ENCODE results near the gene ARL14EPL.

ARL14EPL gene

DNA sequence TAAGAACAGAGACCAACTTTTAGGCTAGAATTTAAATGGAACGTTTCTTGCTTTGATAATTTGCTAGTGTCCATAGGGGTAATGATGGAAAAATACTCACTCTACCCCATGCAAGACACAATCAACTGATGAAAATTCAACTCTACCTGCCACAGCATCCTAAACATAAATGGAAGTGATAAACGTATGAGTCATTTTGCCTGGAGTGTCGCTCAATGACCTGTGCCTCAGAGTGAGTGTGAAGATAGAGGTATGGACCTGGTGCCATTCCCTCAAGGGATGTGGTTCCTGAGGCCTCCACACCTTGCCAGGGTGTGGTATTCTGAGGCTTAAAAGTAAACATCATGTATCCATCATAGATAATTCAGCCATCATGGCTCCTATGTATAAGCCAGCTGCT, 14.0 kb downstream of the ARL14EPL start:
- no peak overlapping the region for H3K4me2 ChIP-seq (ENCODE audit: low read depth, low read length, poor library complexity, severe bottlenecking)
- H3K27me3 ChIP-seq (ENCODE audit: low read length), result no peaks in the 10 kb centered on the region

GRCh38 chr5:116046823-116047222, 14.6 kb downstream of the ARL14EPL start:
- Histone ChIP-seq H3K36me3 (ENCODE audit: low read length) (no peaks in the 10 kb centered on the region), H2AFZ (ENCODE audit: low read depth, low read length, severe bottlenecking) (no peak overlapping the region), H3K4me2 (ENCODE audit: low read depth, low read length, poor library complexity, severe bottlenecking) (no peak overlapping the region), H3K9me3 (ENCODE audit: insufficient read depth, low read length) (no peaks in the 10 kb centered on the region), H3F3A (ENCODE audit: insufficient read depth) (no peaks in the 10 kb centered on the region), H3K79me2 (ENCODE audit: insufficient read depth, low read length) (no peaks in the 10 kb centered on the region), H3K4me3 (ENCODE audit: insufficient read depth, low read length, poor library complexity, severe bottlenecking) (no peak overlapping the region), H3K27me3 (ENCODE audit: low read length) (no peaks in the 10 kb centered on the region), H4K20me1 (ENCODE audit: low read depth, low read length) (no peaks in the 10 kb centered on the region), H3K9ac (ENCODE audit: low read length) (no peak overlapping the region), H3K9me2 (replicated peaks; ENCODE audit: insufficient read depth, low read length) (no peaks in the 10 kb centered on the region), H3K27ac (ENCODE audit: low read depth, low read length) (no peak overlapping the region)
- no peak for TF ChIP-seq EZH2phosphoT487 (conservative IDR thresholded peaks at IDR 0.05; ENCODE audit: low read length)

More for the DNA sequence above, 14.0 kb downstream of the ARL14EPL start:
- Histone ChIP-seq H3F3A (ENCODE audit: insufficient read depth) (no peaks in the 10 kb centered on the region), H3K9ac (ENCODE audit: low read length) (no peak overlapping the region), H2AFZ (ENCODE audit: low read depth, low read length, severe bottlenecking) (no peak overlapping the region), H4K20me1 (ENCODE audit: low read depth, low read length) (no peaks in the 10 kb centered on the region), H3K9me3 (ENCODE audit: insufficient read depth, low read length) (no peaks in the 10 kb centered on the region), H3K79me2 (ENCODE audit: insufficient read depth, low read length) (no peaks in the 10 kb centered on the region), H3K36me3 (ENCODE audit: low read length) (no peaks in the 10 kb centered on the region), H3K9me2 (replicated peaks; ENCODE audit: insufficient read depth, low read length) (no peaks in the 10 kb centered on the region), H3K4me3 (ENCODE audit: insufficient read depth, low read length, poor library complexity, severe bottlenecking) (no peak overlapping the region), H3K27ac (ENCODE audit: low read depth, low read length) (no peak overlapping the region)
- TF ChIP-seq, protein P1, sequence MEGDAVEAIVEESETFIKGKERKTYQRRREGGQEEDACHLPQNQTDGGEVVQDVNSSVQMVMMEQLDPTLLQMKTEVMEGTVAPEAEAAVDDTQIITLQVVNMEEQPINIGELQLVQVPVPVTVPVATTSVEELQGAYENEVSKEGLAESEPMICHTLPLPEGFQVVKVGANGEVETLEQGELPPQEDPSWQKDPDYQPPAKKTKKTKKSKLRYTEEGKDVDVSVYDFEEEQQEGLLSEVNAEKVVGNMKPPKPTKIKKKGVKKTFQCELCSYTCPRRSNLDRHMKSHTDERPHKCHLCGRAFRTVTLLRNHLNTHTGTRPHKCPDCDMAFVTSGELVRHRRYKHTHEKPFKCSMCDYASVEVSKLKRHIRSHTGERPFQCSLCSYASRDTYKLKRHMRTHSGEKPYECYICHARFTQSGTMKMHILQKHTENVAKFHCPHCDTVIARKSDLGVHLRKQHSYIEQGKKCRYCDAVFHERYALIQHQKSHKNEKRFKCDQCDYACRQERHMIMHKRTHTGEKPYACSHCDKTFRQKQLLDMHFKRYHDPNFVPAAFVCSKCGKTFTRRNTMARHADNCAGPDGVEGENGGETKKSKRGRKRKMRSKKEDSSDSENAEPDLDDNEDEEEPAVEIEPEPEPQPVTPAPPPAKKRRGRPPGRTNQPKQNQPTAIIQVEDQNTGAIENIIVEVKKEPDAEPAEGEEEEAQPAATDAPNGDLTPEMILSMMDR (IDR thresholded peaks at IDR 0.05; ENCODE audit: insufficient read depth, low read length, poor library complexity, severe bottlenecking), result no peak
- no peak for TF ChIP-seq EZH2phosphoT487 (conservative IDR thresholded peaks at IDR 0.05; ENCODE audit: low read length)

- H3K36me3 ChIP-seq (ENCODE audit: low read length), result no peaks in the 10 kb centered on the region
- no peak overlapping the region for H2AFZ ChIP-seq (ENCODE audit: low read depth, low read length, severe bottlenecking)
- no peaks in the 10 kb centered on the region for H4K20me1 ChIP-seq (ENCODE audit: low read depth, low read length)
- H3K27me3 ChIP-seq (ENCODE audit: low read length), result no peaks in the 10 kb centered on the region
- H3K4me3 ChIP-seq (ENCODE audit: insufficient read depth, low read length, poor library complexity, severe bottlenecking), result no peak overlapping the region
- no peak overlapping the region for H3K27ac ChIP-seq (ENCODE audit: low read depth, low read length)
- no peak overlapping the region for H3K4me2 ChIP-seq (ENCODE audit: low read depth, low read length, poor library complexity, severe bottlenecking)
- no peaks in the 10 kb centered on the region for H3K79me2 ChIP-seq (ENCODE audit: insufficient read depth, low read length)
- H3F3A ChIP-seq (ENCODE audit: insufficient read depth), result no peaks in the 10 kb centered on the region
- H3K9ac ChIP-seq (ENCODE audit: low read length), result no peak overlapping the region
- H3K9me3 ChIP-seq (ENCODE audit: insufficient read depth, low read length), result no peaks in the 10 kb centered on the region
- no peaks in the 10 kb centered on the region for H3K9me2 ChIP-seq (replicated peaks; ENCODE audit: insufficient read depth, low read length)
- no peak for TF ChIP-seq EZH2phosphoT487 (conservative IDR thresholded peaks at IDR 0.05; ENCODE audit: low read length)
Measured at GRCh38 chr5:116058346-116058936, 26.2 kb downstream of the ARL14EPL start.

DNA sequence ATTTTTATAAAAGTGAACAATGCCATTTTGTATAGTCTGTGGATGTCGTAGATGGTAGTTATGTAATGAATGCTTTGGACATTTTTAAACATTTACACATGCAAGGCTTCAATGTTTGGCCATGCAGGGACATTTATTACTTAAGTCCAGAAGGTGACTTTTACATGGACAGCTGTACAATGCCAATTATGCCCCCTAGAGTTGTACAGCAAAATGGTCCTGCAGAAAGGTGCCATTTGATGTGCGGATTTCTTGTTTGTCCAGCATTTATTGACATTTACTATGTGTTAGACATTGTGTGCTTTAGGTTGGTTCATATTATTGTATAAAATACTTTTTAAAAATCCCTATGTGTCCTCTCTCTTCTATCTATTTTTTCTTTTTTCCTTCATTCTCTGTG, 30.1 kb downstream of the ARL14EPL start:
- H3K27ac ChIP-seq (ENCODE audit: low read depth, low read length), result no peak overlapping the region

More for the DNA sequence above, 30.1 kb downstream of the ARL14EPL start:
- Histone ChIP-seq H3K27me3 (ENCODE audit: low read length) (no peaks in the 10 kb centered on the region), H3K9me2 (replicated peaks; ENCODE audit: insufficient read depth, low read length) (no peaks in the 10 kb centered on the region), H3K79me2 (ENCODE audit: insufficient read depth, low read length) (no peaks in the 10 kb centered on the region), H3K9ac (ENCODE audit: low read length) (no peak overlapping the region), H3K9me3 (ENCODE audit: insufficient read depth, low read length) (no peaks in the 10 kb centered on the region), H3K36me3 (ENCODE audit: low read length) (no peaks in the 10 kb centered on the region), H4K20me1 (ENCODE audit: low read depth, low read length) (no peaks in the 10 kb centered on the region), H3K4me2 (ENCODE audit: low read depth, low read length, poor library complexity, severe bottlenecking) (no peak overlapping the region), H2AFZ (ENCODE audit: low read depth, low read length, severe bottlenecking) (no peak overlapping the region), H3K4me3 (ENCODE audit: insufficient read depth, low read length, poor library complexity, severe bottlenecking) (no peak overlapping the region), H3F3A (ENCODE audit: insufficient read depth) (no peaks in the 10 kb centered on the region)
- TF ChIP-seq EZH2phosphoT487 (conservative IDR thresholded peaks at IDR 0.05; ENCODE audit: low read length), result no peak
- TF ChIP-seq, protein P1 (IDR thresholded peaks at IDR 0.05; ENCODE audit: insufficient read depth, low read length, poor library complexity, severe bottlenecking), result no peak

All from SU-DHL-6 (cell line).